Keratinocyte (primary cell): Measurements from ENCODE around the gene HEBP2.

Experiments used
- EZH2 ChIP-seq: IDR thresholded peaks from one replicate; pipeline ENCODE4 v1.6.1; 2012; ENCODE audit warnings: inconsistent platforms, mild to moderate bottlenecking, low read length, moderate library complexity
- TF ChIP-seq, protein P1 (sequence below), 3 experiments: IDR thresholded peaks in 1 of 3; conservative IDR thresholded peaks in 1 of 3; optimal IDR thresholded peaks in 1 of 3; 2 replicates in 2 of 3; 3 replicates in 1 of 3; pipeline versions ENCODE3 to v1.5.1; 2011; ENCODE audit warnings: low read length in 3 of 3, mild to moderate bottlenecking in 3 of 3, moderate library complexity in 2 of 3, control low read depth in 1 of 3, inconsistent platforms in 1 of 3; ENCODE audit not compliant: insufficient read depth in 2 of 3; ENCODE audit errors: extremely low read depth in 1 of 3

DNA sequence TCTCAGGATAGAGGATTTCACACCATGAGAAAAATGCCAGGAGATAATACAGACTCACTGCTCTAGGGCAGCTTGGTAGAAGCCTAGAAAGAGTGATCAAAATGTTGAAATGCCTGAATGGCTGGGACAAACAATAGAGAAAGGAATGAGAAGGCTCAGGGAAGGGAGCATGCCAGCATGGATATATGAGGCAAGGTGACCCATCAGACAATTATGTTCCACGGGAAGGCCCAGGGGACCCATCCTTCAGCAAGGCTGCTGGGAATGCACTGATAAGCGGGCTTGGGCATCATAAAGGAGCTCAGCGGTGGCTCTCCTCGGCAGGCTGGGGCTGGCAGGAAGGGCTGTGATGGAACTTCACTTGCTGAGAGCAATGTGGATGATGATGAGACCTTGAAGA is 12.2 kb downstream of the HEBP2 start:
- TF ChIP-seq, protein P1, sequence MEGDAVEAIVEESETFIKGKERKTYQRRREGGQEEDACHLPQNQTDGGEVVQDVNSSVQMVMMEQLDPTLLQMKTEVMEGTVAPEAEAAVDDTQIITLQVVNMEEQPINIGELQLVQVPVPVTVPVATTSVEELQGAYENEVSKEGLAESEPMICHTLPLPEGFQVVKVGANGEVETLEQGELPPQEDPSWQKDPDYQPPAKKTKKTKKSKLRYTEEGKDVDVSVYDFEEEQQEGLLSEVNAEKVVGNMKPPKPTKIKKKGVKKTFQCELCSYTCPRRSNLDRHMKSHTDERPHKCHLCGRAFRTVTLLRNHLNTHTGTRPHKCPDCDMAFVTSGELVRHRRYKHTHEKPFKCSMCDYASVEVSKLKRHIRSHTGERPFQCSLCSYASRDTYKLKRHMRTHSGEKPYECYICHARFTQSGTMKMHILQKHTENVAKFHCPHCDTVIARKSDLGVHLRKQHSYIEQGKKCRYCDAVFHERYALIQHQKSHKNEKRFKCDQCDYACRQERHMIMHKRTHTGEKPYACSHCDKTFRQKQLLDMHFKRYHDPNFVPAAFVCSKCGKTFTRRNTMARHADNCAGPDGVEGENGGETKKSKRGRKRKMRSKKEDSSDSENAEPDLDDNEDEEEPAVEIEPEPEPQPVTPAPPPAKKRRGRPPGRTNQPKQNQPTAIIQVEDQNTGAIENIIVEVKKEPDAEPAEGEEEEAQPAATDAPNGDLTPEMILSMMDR (optimal IDR thresholded peaks at IDR 0.05 in 1 of 3, IDR thresholded peaks at IDR 0.05 in 1 of 3, conservative IDR thresholded peaks at IDR 0.05 in 1 of 3; ENCODE audit: extremely low read depth in 1 of 3, insufficient read depth in 2 of 3, low read length in 3 of 3), result no peak
- no peak for TF ChIP-seq EZH2
